Esophagus (tissue), 2 donors: ENCODE data around the gene MRPS21. TPM values are rescaled to one million over a fixed set of nuclear protein-coding genes. Genes with fewer than 3 reads are reported as not detected.

ENCODE experiments used
- H3K27ac ChIP-seq, 2 donors: one replicate each; pipeline ENCODE4 v1.5.1; 2013; ENCODE audit warnings: low read depth in 2 of 2, mild to moderate bottlenecking in 2 of 2, inconsistent platforms in 1 of 2, low read length in 1 of 2, moderate library complexity in 1 of 2
- H3K27me3 ChIP-seq, 2 donors: one replicate each; pipeline ENCODE4 v1.6.1; 2013; ENCODE audit warnings: low read length in 2 of 2, control low read depth in 1 of 2, mild to moderate bottlenecking in 1 of 2; ENCODE audit not compliant: insufficient read depth in 2 of 2, control insufficient read depth in 1 of 2
- H3K36me3 ChIP-seq, 2 donors: one replicate each; pipeline ENCODE4 v1.6.1; 2013; ENCODE audit warnings: low read length in 1 of 2; ENCODE audit not compliant: control insufficient read depth in 2 of 2, insufficient read depth in 2 of 2
- H3K4me1 ChIP-seq, 2 donors: one replicate each; pipeline ENCODE4 v1.6.1; 2013; ENCODE audit warnings: low read length in 1 of 2; ENCODE audit not compliant: control insufficient read depth in 2 of 2, insufficient read depth in 2 of 2
- H3K4me3 ChIP-seq, 2 donors: one replicate each; pipeline ENCODE4 v1.5.1; 2013; ENCODE audit warnings: low read length in 2 of 2, mild to moderate bottlenecking in 2 of 2, low read depth in 1 of 2, moderate library complexity in 1 of 2
- H3K9me3 ChIP-seq, 2 donors: one replicate each; pipeline ENCODE4 v1.6.1; 2013; ENCODE audit warnings: mild to moderate bottlenecking in 2 of 2, low read depth in 1 of 2, low read length in 1 of 2, moderate library complexity in 1 of 2; ENCODE audit not compliant: control insufficient read depth in 2 of 2, insufficient read depth in 1 of 2
- WGBS, 2 donors: extraction: QIAGEN DNeasy Blood & Tissue Kit; methylation state at CpG; one replicate each; pipeline ENCODE4 v1.1.7; 2013; 5-methylcytosine and 5-hydroxymethylcytosine counted together
- polyA plus RNA-seq, 2 donors: library from polyadenylated mRNA; stranded (reverse); fragments of 200-250 nt; gene quantifications; one replicate each; pipeline ENCODE4 v1.2.3, GENCODE V29; 2013
- donor health status: healthy with polysubstance abuse.
- donor health status: Bipolar disorder and iron deficiency.

MRPS21 gene
- polyA plus RNA-seq, 2 donors, result 80.0 to 122 TPM

DNA sequence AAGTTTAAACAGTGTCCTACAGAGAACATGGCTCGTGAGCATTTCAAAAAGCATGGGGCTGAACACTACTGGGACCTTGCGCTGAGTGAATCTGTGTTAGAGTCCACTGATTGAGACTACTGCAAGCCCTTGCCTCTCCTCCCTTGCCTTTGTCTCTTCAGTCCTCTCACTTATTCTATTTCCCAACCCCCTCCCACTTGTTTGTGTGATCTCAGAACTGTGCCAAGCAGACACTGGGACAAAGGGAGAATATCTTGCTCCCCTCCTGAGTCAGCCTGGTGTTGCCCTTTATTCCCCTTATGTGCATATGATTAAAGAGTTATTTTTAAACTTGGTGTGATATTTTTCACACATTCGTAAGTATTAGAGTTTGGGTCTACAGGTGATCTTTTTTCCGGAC, 59.2 kb downstream of the MRPS21 start:
- peaks cover 4 to 8% of the 10 kb centered on the region in 2 donors for H3K36me3 ChIP-seq
- WGBS, 2 donors, result 93 to 94% methylated on average over 4 of the region's 4 CpGs

More for the DNA sequence above, 59.2 kb downstream of the MRPS21 start:
- no peak overlapping the region for H3K4me3 ChIP-seq
- H3K27ac ChIP-seq, result no peak overlapping the region
- H3K27me3 ChIP-seq, result no peaks in the 10 kb centered on the region
- no peaks in the 10 kb centered on the region for H3K9me3 ChIP-seq
- no peaks in the 10 kb centered on the region for H3K4me1 ChIP-seq

Other genes with a start within 250 kb of the MRPS21 start
- 10 to 100 TPM; 16.1 to 19.3 TPM for gene VPS45, start 226.1 kb upstream of the MRPS21 start, polyA plus RNA-seq
- gene PLEKHO1, start 143.9 kb upstream of the MRPS21 start, polyA plus RNA-seq, result 10 to 100 TPM; 25.1 to 36.7 TPM
- 10 to 100 TPM; 14.5 to 16.9 TPM for gene ANP32E, start 57.7 kb upstream of the MRPS21 start, polyA plus RNA-seq
- gene CA14, start 36.1 kb upstream of the MRPS21 start, polyA plus RNA-seq, result under 1 TPM; 0.06 to 0.22 TPM
- 100 to 1,000 TPM in 1 of 2 donors, 10 to 100 TPM in 1; 94.3 to 116 TPM for gene APH1A, start 24.8 kb upstream of the MRPS21 start, polyA plus RNA-seq
- gene C1orf54, start 21.1 kb upstream of the MRPS21 start, polyA plus RNA-seq, result 1 to 10 TPM; 5.9 to 8.1 TPM
- gene CIART, start 11.3 kb upstream of the MRPS21 start, polyA plus RNA-seq, result 1 to 10 TPM; 4.9 to 7.3 TPM
- 10 to 100 TPM; 24.7 to 37.6 TPM for gene PRPF3, start 27.7 kb downstream of the MRPS21 start, polyA plus RNA-seq
- 1 to 10 TPM; 7.1 to 8.9 TPM for gene RPRD2, start 70.3 kb downstream of the MRPS21 start, polyA plus RNA-seq
- 10 to 100 TPM; 14.1 to 26.7 TPM for gene TARS2, start 193.6 kb downstream of the MRPS21 start, polyA plus RNA-seq
- gene ECM1, start 214.2 kb downstream of the MRPS21 start, polyA plus RNA-seq, result 1,000 to 10,000 TPM; 1,189 to 4,054 TPM
- gene FALEC, start 221.9 kb downstream of the MRPS21 start, polyA plus RNA-seq, result 1 to 10 TPM; 2.1 to 4.6 TPM